ENCODE results near the gene PRKAR1B.

Gene PRKAR1B

DNA sequence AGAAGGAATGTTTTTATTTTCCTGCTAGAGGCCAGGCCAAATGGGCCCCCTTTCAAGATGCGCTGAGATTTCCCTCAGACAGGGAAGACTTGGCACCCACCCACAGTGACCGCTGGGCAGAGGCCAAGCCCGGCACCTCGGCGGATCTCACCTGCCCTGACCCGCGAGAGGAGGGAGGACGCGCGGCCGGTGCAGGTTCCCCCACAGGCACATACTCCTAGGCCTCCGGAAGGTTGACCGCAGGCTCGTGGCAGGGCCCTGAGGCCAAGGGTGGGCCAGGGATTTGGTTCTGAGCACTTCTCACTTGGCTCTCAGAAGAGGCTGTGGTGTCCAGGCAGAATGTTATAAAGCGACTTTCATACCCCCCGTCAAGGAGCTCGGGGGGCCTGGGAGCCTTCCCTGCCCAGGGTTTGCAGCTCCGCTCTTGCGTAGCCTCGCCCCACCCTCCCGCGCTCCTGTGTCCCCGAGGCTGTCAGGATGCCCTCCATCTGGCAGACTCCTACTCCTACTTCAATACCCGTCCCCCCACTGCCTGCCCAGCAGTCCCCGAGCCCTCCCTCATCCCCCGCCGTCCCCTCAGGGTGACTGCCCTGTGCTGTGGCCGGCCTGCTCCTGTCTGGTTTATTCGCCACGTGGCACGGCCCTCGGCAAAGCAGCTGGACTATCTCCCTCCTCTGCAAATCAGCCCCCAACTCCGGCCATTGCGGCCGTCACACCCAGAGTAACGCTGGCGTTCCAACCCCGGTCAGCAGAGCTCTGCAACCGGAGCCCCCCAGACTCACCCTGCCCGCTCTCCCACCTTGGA, 156.9 kb downstream of the PRKAR1B start:
- DNase-seq, result no peak

DNA sequence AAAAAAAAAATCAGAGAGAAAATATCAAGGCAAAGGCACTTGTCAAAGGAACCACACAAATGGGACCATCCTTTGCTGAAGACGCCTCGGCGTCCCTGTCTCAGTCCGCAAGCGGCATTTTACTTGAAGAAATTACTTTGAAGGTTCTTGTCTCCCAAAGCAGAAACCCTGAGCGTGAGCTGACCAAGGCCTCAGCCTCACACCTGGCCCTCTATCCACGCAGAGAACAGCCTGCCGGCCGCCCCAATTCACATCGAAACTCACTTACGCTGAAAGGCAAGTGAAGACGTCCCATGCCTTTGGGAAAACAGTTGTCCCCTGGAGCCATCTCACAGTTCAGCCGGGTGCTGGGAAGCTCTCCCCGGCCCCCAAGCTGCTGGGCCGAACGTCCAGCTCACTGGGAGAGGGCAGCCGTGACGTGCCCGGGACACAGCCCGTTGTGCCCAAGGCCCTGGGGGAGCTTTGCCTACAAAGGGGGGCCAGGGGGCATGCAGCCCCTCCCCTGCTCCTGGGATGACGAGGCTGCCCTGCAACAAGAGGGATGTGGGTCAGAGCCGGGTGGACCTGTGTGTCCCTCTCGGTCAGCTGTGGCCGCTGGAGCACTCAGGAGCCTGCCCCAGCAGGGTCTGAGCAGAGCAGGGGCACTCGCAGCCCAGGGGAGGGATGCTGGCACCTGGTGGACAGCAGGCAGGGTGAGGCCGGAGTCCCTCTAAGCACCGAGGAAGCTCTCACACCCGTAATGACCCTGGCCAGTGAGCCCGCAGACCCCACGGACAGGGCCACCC, 157.8 kb downstream of the PRKAR1B start:
- DNase-seq, result no peak

DNA sequence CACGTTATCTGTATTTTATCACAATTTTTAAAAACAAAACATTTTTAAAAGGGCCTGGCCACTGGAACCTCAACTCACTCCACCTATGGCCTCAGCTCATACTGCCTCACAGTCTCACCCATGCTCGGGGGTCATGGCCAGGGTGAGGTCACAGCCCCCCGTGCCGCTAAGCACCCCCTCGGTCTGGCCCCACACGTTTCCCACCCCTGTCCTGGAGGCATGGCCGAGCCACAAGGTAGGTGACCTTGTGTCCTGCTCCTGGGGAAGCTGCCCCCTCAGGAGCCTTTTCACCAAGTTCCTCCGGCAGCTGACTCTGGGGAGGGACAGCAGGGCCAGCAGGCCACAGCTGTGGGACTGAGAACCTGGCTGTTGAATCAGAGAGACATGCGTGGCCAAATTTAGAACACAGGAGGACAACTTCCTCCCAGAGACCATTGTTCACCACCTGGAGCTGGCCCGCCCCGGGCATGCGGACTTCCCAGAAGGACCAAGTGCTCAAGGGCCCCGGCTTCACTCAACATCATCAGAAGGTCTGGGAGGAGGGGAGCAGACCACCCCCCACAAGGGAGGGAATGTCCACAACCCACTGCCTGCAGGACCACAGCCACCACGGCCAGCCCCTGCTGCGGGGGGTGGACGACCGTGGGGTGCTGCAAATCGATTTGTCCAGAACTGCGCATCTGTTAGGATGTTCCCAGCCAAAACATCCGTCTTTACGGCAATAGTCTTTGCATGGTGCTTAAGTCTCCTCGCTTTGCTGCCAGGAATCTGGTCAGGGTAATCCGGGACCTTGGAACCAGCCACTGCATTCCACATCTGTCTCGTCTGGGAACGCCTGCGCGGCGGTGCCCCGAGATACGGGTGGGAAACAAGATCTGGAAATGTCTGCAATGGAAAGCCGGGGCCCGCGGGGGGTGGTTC, 158.8 kb downstream of the PRKAR1B start:
- no peak for DNase-seq

DNA sequence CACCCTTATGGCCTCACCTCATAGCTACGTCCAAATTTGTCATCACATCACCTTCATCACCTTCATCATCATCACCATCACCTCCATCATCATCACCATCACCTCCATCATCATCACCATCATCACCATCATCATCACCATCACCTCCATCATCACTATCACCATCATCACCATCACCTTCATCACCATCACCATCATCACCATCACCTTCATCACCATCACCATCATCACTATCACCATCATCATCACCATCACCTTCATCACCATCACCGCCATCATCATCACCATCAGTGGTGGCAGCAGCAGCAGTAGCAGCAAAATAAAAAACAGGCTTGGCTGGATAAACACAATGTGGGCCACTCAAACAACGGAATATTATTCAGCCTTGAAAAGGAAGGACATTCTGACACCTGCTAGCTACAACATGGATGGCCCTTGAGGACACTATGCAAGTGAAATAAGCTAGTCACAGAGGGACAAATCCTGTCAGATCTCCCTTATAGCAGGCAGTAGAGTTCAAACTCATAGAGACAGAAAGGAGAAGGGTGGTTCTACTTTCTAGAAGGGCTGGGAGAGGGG, 159.7 kb downstream of the PRKAR1B start:
- no peak for DNase-seq

GRCh38 chr7:566100-566499, 161.0 kb downstream of the PRKAR1B start:
- no peak for DNase-seq

DNA sequence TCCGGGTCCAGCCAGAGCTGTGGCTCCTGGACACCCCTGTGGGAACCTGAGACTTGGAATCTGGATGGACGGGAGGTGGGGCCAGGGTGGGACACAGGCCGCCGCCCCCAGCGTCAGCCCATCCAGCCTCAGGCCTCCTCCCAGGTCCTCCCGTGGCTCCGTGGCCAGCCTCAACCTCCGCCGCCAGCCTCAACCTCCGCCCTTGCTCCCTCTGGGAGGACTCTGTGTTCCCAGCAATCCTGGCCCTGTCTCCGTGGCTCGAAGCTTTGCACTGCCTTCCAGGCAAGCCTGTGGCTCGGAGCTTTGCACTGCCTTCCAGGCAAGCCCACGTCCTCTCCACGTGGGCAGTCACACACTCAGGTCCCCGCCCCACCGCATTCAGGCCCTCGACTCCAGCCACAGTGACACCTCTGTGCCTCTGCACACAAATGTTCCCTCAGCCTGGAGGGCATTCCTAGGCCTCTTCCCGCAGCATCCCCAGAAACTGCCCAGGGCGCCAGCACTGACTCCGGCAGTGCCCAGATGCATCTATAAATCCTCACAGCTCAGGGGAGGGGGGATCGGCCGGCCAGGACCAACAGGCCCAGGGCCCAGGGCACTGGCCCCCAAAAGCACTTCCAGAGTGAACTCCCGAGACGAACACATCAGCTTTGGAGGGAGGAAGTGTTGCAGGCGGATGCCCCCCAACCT, 162.8 kb downstream of the PRKAR1B start:
- DNase-seq, result no peak

- no peak for DNase-seq
These were observed 163.4 kb downstream of the PRKAR1B start for GRCh38 chr7:563629-564170.

GRCh38 chr7:562789-563628, 164.1 kb downstream of the PRKAR1B start:
- no peak for DNase-seq

GRCh38 chr7:562374-562675, 164.8 kb downstream of the PRKAR1B start:
- DNase-seq, result no peak

GRCh38 chr7:561631-562373, 165.3 kb downstream of the PRKAR1B start:
- no peak for DNase-seq

- no peak for DNase-seq
These were observed 166.0 kb downstream of the PRKAR1B start for GRCh38 chr7:560966-561630.

DNA sequence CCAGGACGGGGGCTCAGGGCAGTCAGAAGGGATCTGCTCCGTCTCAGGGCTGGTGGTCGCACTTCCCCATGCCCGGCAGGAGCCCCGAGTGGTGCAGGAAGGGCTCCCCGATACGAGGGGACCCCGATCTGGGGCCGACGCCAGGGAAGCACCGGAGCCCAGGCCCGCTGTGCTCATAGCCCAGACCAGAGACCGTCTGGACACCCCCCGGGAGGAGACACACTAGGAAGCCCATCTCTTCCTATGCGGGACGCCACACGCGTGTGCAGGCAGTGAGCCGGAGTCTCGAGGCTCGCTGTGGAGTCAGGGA, 167.7 kb downstream of the PRKAR1B start:
- no peak for DNase-seq

DNA sequence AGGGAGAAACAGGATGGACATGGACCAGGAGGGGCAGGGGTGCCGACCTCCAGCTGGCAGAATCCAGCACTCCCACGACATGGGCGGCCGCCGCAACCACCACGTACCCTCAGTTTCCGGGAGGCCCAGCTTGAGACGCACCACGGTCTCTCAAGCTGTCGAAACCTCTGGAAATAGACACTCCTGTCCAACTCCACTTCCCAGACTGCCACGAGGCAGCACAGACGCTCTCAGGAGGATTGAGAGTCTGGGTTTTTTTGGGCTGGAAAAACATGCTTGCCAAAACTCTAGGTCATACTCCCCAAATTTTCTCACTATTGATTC, 169.6 kb downstream of the PRKAR1B start:
- DNase-seq, result no peak

DNA sequence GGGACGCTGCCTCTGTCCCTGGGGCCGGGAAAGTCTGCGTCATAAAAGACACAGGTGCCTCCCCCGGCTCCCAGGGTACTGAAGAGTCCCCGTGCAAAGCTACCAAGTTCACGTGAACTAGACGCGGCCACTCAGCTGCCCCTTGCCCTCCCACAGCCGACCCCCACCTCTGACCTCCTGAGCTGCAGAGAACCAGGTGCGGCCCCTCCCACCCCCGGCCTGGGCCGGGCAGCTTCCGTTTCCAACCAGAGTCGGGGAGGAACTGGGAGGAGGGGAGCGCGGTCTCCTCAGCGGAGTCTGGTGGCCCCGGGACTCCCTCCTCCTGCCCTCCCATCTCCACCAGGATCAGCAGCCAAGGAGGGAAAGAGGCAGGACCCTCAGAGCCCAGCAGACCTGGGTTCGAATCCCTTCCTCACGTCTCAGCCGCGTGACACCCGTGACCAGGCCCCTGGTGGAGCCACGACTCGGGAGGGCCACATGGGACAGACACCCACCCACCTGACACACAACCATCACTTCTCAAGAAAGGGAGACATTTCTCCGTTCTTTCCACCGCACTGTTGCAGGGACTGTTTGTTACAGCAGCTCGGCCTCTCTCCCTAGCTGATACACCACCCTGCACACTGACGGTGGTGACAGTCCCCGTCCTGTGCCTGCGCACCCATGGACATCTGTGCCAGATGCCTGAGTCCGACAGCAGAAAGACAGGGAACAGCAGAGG, 170.1 kb downstream of the PRKAR1B start:
- no peak for DNase-seq

DNA sequence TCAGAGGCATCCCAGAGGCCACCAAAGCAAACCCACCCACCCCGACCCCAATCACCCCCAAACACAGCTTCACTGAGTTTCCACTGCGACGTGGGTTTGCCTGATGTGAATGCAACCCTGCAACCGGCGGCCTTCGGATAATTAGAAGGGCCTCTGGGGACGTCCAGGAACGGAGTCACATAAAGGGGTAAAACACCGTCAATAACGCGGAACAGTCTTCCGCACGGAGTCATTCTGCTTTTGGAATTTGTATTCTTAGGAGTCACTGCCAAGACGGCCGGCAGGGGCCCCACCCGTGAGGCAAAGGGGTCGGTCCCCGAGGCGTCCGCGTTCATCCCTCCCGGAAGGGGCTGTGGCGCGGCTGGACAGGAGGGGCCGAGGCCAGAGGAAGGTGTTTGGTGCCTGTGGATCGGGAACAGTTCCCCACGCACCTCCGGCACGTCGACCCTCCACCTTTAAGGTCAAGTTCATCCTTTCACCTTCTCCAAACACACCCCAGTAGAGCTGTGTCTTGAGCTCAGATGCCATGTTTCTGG, 170.7 kb downstream of the PRKAR1B start:
- no peak for DNase-seq

GRCh38 chr7:555551-556160, 171.4 kb downstream of the PRKAR1B start:
- DNase-seq, result no peak

DNA sequence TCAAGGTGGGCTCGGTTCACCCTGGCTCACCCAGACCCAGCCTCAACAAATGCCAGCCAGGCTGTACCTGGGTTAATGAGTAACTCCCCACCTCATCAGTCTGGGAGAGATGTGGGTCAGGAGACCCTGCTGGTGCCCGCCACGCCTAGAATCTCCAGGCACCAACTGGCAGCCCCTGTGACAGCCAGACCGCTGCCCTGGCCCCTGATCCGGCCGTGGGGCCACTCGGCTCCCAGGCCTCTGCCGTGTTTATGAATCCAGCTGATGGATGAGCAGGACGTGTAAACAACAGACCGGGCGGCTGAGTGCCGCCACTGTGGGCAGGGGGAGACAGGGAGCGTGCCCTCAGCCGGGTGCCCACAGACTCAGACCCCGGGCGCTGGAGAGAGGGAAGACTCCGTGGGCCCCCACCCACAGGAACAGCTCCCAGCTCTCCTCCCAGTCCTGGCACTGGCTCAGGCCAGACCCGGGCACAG, 173.4 kb downstream of the PRKAR1B start:
- no peak for DNase-seq

- DNase-seq, result no peak
These were observed 174.0 kb downstream of the PRKAR1B start for GRCh38 chr7:552868-553635.
